Ectodermal cell (in vitro differentiated cells): Measurements from ENCODE around the gene OR6B3.
"Not testable (repeated sequence)": the region's sequence is repeated elsewhere in the genome, so short reads cannot be mapped to it uniquely, and the experiment has no call there.

ENCODE experiments used
- H3K27ac ChIP-seq: 2 replicates; pipeline ENCODE4 v1.7.0; 2013; ENCODE audit warnings: mild to moderate bottlenecking, low read depth, low read length; ENCODE audit not compliant: insufficient read depth, poor library complexity, severe bottlenecking
- H3K27me3 ChIP-seq: 2 replicates; pipeline ENCODE4 v1.7.0; 2013; ENCODE audit warnings: mild to moderate bottlenecking, low read length; ENCODE audit not compliant: insufficient read depth, control insufficient read depth, poor library complexity, severe bottlenecking
- H3K36me3 ChIP-seq: one replicate; pipeline ENCODE4 v1.7.0; 2013; ENCODE audit warnings: low read length; ENCODE audit not compliant: control insufficient read depth, insufficient read depth
- H3K4me1 ChIP-seq: one replicate; pipeline ENCODE4 v1.7.0; 2013; ENCODE audit warnings: low read length; ENCODE audit not compliant: control insufficient read depth, insufficient read depth
- H3K4me3 ChIP-seq: 2 replicates; pipeline ENCODE4 v1.7.0; 2013; ENCODE audit warnings: low read depth, low read length, control low read depth; ENCODE audit not compliant: insufficient read depth
- H3K9me3 ChIP-seq: 2 replicates; pipeline ENCODE4 v1.7.0; 2013; ENCODE audit warnings: mild to moderate bottlenecking, low read length, moderate library complexity; ENCODE audit not compliant: control insufficient read depth
- WGBS, 2 experiments: methylation state at CpG; one replicate each; pipeline ENCODE4 v1.1.7; 2013; ENCODE audit warnings: missing lambda C conversion rate in 2 of 2; 5-methylcytosine and 5-hydroxymethylcytosine counted together

Gene OR6B3

DNA sequence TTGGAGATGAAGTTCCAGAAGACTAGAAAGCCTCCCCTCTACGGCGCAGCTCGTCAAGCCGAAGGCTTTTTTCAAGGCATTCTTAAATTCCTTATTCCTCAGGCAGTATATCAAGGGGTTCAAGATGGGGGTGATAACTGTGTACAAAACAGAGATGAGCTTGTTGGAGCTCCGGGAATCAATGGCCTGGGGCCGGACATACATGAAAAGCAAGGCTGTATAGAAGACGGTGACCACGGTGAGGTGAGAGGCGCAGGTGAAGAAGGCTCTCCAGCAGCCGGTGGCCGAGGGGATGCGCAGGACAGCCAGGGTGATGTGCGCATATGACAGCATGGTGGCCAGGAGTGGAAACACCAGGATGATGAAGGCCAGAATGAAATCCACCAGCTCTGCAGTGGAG is 8.2 kb downstream of the OR6B3 start:
- WGBS, 2 experiments, result 95% methylated on average over 13 of the region's 13 CpGs
- H3K27me3 ChIP-seq, result peaks cover 8% of the 10 kb centered on the region

DNA sequence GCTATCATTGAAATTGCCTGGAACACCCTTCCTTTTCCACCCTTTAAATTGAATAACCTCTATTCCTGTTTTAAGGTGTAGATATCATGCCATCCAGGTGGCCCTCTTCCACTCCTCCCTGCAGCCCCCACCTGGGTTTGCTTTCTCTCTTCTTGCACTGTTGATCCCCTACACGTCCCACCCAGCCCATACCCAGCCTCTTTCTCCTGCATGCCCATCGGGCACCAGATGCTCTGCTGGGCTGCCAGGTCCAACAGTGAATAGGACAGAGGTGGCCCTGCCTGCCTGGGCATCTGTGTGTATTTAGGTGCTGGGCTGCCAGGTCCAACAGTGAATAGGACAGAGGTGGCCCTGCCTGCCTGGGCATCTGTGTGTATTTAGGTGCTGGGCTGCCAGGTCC is 9.2 kb downstream of the OR6B3 start:
- not testable (repeated sequence) for H3K36me3 ChIP-seq, H3K4me1 ChIP-seq, H3K9me3 ChIP-seq, H3K27ac ChIP-seq, H3K4me3 ChIP-seq
- 70 to 71% methylated on average over 2 of the region's 2 CpGs for WGBS, 2 experiments
- H3K27me3 ChIP-seq, result peaks cover 14% of the 10 kb centered on the region

More for the DNA sequence above, 8.2 kb downstream of the OR6B3 start:
- H3K4me1 ChIP-seq, result no peaks in the 10 kb centered on the region
- no peak overlapping the region for H3K4me3 ChIP-seq
- no peak overlapping the region for H3K27ac ChIP-seq
- H3K36me3 ChIP-seq, result no peaks in the 10 kb centered on the region
- H3K9me3 ChIP-seq, result no peaks in the 10 kb centered on the region

DNA sequence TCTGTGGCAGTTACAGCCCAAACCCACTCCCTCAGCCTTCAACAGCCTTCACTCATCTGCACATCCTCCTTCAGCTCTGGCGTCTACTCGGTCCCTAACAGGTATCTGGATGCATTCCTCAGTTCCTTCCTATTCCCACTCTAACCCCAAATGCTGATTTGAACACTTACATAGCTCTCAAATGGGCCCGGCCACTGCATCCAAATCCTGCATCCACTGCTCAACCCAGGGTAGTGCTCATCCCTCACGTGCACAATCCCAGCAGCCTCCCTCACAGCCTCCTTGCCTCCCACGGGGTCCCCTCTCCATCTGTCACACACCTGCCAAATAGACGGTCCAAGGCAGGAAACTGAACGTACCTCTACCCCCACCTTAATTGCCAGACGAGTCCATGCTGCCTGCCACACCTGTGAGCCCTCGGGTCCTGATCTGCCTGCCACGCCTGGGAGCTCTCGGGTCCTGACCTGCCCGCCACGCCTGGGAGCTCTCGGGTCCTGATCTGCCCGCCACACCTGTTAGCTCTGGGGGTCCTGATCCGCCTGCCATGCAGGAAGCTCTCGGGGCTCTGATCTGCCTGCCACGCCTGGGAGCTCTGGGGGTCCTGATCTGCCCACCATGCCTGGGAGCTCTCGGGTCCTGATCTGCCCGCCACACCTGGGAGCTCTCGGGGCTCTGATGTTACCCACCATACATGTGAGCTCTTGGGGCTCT is 9.9 kb downstream of the OR6B3 start:
- H3K27ac ChIP-seq, result no peak overlapping the region
- H3K9me3 ChIP-seq, result no peaks in the 10 kb centered on the region
- no peaks in the 10 kb centered on the region for H3K36me3 ChIP-seq
- 86 to 87% methylated on average over 21 of the region's 21 CpGs for WGBS, 2 experiments
- H3K4me1 ChIP-seq, result no peaks in the 10 kb centered on the region
- H3K4me3 ChIP-seq, result no peak overlapping the region
- H3K27me3 ChIP-seq, result peaks cover 20% of the 10 kb centered on the region

DNA sequence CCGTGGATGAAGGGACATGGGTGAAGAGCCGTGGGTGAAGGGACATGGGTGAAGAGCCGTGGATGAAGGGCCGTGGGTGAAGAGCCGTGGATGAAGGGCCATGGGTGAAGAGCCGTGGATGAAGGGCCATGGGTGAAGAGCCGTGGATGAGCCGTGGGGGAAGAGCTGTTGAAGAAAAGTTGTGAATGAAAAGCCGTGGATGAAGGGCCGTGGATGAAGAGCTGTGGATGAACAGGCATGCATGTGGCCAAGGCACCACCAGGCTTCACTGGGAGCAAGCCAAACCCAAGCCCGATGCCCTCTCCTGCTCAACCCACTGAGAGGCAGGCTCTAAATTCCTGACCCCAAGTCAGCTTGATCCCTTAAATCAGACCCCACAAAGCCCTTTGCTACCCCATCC is 10.6 kb downstream of the OR6B3 start:
- no peaks in the 10 kb centered on the region for H3K36me3 ChIP-seq
- H3K27me3 ChIP-seq, result peaks cover 26% of the 10 kb centered on the region
- H3K4me3 ChIP-seq, result no peak overlapping the region
- H3K27ac ChIP-seq, result no peak overlapping the region
- WGBS, 2 experiments, result 91 to 93% methylated on average over 11 of the region's 11 CpGs
- H3K9me3 ChIP-seq, result no peaks in the 10 kb centered on the region
- no peaks in the 10 kb centered on the region for H3K4me1 ChIP-seq

DNA sequence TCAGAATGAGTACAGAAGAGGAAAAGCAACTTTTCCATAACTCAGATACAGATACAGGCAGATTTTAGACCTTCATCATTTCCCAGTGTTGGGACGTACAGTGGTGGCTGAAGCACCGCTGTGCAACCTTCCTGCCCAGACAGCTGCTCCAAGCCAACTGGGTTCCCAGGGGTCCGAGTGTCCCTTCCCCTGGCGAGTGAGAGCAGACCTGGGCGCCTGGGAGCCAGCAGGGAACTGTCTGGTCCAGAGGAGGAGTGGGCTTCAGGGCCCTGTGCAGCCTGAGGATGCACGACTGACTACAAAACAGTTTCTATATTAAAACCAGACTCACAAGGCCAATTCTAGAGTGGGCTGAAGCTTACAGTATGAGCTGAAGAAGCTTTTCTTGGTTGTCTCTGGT is 12.0 kb downstream of the OR6B3 start:
- H3K9me3 ChIP-seq, result no peaks in the 10 kb centered on the region
- H3K27me3 ChIP-seq, result peaks cover 33% of the 10 kb centered on the region
- H3K4me3 ChIP-seq, result no peak overlapping the region
- H3K36me3 ChIP-seq, result no peaks in the 10 kb centered on the region
- 91 to 93% methylated on average over 6 of the region's 6 CpGs for WGBS, 2 experiments
- H3K4me1 ChIP-seq, result no peaks in the 10 kb centered on the region
- no peak overlapping the region for H3K27ac ChIP-seq

DNA sequence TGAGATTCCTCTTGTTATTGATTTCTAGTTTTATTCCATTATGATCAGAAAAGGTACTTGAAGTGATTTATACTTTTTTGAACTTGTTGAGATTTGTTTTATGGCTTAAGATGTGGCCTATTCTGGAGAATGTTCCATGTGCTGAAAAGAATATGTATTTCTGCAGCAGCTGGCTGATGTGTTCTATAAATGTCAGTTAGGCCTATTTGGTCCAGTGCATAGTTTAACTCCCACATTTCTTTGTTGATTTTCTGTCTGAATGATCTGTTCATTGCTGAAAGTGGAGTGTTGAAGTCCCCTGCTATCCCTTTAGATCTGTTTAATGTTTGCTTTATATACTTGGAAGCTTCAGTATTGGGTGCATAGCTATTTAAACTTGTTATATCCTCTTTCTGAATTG is 16.0 kb downstream of the OR6B3 start:
- Histone ChIP-seq H3K27me3 (peaks cover 54% of the 10 kb centered on the region), H3K36me3 (no peaks in the 10 kb centered on the region), H3K9me3 (no peaks in the 10 kb centered on the region), H3K4me3 (no peak overlapping the region), H3K27ac (no peak overlapping the region), H3K4me1 (no peaks in the 10 kb centered on the region)

DNA sequence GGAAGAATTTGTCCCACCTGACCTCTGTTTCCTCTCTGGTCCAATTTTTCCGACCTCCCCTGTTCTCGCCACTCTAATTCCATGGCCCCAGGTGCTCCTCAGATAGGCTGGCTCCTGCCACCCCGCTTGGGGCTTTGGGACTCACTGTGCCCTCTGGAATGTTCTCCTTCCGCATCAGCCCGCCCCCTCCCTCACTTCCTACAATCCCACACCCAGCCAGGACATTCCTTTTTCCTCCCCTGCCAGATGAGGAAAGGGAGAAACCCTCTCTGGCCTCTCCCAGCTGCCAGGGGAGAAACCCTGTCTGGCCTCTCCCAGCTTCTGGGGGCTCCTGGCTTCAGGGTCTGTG is 20.0 kb downstream of the OR6B3 start:
- Histone ChIP-seq H3K36me3 (no peaks in the 10 kb centered on the region), H3K9me3 (no peaks in the 10 kb centered on the region), H3K27me3 (peaks cover 52% of the 10 kb centered on the region), H3K4me3 (no peak overlapping the region), H3K4me1 (no peaks in the 10 kb centered on the region), H3K27ac (no peak overlapping the region)
- 57 to 64% methylated on average over 5 of the region's 5 CpGs for WGBS, 2 experiments

DNA sequence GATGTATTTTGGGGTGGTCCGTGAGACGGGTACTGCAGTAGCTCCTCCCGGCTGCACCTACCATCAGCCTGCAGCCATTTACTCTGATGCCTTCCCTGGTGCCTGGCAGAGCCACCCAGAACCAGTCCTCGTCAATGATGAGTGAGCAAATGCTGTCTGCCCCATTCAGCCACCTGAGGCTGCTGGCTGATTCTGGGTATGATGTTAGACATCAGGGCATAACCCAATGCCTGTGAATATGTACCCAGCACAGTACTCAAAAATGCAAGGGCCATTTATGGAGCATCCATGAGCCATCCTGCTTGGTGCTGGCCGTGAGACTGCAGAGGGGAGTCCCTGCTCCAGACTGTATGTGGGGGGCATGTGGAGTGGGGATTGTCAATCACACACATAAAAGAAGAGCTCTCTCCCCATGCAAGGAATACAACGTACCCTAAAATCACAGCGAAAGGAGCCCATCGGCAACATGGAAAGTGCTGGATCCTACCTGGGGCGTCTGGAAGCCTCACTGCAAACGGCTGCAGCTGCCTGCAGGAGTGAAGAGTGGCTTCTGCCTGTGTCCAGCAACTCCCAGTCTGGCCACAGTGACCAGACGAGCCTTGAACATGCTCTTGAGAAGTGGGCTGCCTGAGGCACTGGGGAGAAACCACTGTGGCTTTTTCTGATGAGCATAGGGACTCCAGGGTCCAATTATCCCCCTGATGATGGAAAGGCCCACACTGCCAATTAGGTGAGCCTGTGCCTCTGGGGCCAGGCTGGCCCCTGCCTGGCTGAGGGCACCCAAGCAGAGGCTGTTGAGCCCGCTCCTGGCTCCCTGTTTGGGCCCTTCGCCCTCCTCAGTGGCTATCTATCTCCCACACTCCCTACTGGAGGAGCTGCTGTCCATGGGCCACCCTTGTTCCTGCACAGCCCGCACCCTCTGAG is 20.7 kb downstream of the OR6B3 start:
- peaks cover 48% of the 10 kb centered on the region for H3K27me3 ChIP-seq
- 87 to 88% methylated on average over 14 of the region's 14 CpGs for WGBS, 2 experiments
- no peaks in the 10 kb centered on the region for H3K36me3 ChIP-seq
- no peaks in the 10 kb centered on the region for H3K9me3 ChIP-seq
- H3K27ac ChIP-seq, result no peak overlapping the region
- H3K4me3 ChIP-seq, result no peak overlapping the region
- no peaks in the 10 kb centered on the region for H3K4me1 ChIP-seq

DNA sequence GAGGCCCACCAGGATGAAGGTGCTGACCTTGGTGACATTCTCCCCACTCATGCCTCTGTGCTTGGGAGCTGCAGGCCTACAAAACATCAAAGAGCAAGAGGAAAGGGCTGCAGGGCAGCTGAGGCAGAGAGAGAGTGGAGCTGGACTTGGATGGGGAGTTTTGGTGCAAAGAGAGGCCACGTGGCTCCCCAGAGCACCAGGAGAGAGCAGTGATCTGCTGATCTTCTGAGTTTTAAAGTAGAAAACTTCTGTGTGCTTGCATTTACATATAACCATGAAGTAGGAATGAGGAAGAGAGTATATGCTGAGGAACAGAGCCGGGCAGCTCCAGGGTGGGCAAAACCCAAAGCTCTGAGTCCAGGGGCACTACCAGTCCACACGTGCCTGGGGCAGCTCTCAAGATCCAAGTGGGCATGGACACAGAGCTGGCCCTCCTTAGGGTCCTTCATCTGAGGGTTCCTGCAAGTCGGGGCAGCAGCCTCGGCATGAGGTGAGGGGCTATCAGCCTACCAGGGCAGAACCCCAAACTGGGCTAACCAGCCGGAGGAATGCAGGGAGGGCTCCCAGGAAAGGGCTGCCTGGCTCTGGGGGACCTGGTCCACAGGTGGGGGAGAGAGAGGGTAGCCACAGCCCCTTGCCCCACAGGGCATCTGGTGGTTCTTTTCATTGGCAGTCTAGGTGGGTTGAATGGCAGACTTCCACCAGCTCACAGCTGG is 22.8 kb downstream of the OR6B3 start, which contains the start of gene OR6B2:
OR6B2 (minus strand) TSS at position 51 of the 716 bp plus-strand sequence; CDS start at position 51, 0 bp downstream.
- no peaks in the 10 kb centered on the region for H3K36me3 ChIP-seq
- no peak within 1 kb of the TSS for H3K27ac ChIP-seq
- 73 to 82% methylated on average over 6 of the region's 6 CpGs for WGBS, 2 experiments
- no peak within 1 kb of the TSS for H3K4me3 ChIP-seq
- no peaks in the 10 kb centered on the region for H3K9me3 ChIP-seq
- peaks cover 35% of the 10 kb centered on the region for H3K27me3 ChIP-seq
- H3K4me1 ChIP-seq, result no peaks in the 10 kb centered on the region

DNA sequence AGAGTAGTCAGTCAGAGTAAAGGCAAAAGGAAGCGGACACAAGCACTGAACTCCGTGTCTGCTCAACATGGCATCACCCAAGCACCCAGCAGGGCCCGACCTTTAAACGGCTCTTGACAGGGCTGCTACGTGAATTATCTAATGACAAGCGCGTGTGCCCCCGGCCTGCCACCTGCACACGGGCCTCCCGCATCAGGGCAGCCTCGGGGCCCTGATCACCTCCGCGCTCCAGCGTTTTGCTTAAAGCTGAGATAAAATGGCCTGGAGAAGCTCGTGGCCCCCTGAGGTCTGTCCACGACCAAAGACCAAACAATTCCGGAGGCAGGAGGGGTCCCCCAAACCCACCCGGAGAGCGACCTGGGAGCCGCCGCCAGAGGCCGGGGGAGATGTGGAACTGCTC is 28.6 kb downstream of the OR6B3 start:
- Histone ChIP-seq H3K4me3 (peak overlapping the region; percentile 63), H3K36me3 (peaks cover 10% of the 10 kb centered on the region), H3K27me3 (peaks cover 3% of the 10 kb centered on the region), H3K4me1 (peaks cover 4% of the 10 kb centered on the region), H3K27ac (no peak overlapping the region), H3K9me3 (no peaks in the 10 kb centered on the region)
- 1% methylated on average over 21 to 22 of the region's 22 CpGs for WGBS, 2 experiments
